ENCODE measurements around the gene FXYD4.

The FXYD4 gene

GRCh38 chr10:43374194-43374593 lies 2.8 kb downstream of the FXYD4 start:
- no peak for DNase-seq (ENCODE audit: low read depth)
- TF ChIP-seq CTCF (conservative IDR thresholded peaks at IDR 0.05; ENCODE audit: control insufficient read depth, insufficient read depth, low read depth, low read length): no peak
- H3K4me3 ChIP-seq (ENCODE audit: control insufficient read depth, low read depth, low read length): no peak overlapping the region

- DNase-seq (ENCODE audit: low read depth): no peak
- no peak for TF ChIP-seq CTCF (conservative IDR thresholded peaks at IDR 0.05; ENCODE audit: control insufficient read depth, insufficient read depth, low read depth, low read length)
- no peak overlapping the region for H3K4me3 ChIP-seq (ENCODE audit: control insufficient read depth, low read depth, low read length)
Measured at GRCh38 chr10:43375401-43376020, 4.1 kb downstream of the FXYD4 start.

GRCh38 chr10:43376046-43376635 lies 4.7 kb downstream of the FXYD4 start:
- no peak for DNase-seq (ENCODE audit: low read depth)
- TF ChIP-seq CTCF (conservative IDR thresholded peaks at IDR 0.05; ENCODE audit: control insufficient read depth, insufficient read depth, low read depth, low read length): no peak

GRCh38 chr10:43376828-43377423 lies 5.5 kb downstream of the FXYD4 start:
- no peak overlapping the region for H3K4me3 ChIP-seq (ENCODE audit: control insufficient read depth, low read depth, low read length)
- TF ChIP-seq CTCF (conservative IDR thresholded peaks at IDR 0.05; ENCODE audit: control insufficient read depth, insufficient read depth, low read depth, low read length): no peak
- no peak for DNase-seq (ENCODE audit: low read depth)

More at GRCh38 chr10:43376046-43376635, 4.7 kb downstream of the FXYD4 start:
- H3K4me3 ChIP-seq (ENCODE audit: control insufficient read depth, low read depth, low read length): no peak overlapping the region

- no peak for TF ChIP-seq CTCF (conservative IDR thresholded peaks at IDR 0.05; ENCODE audit: control insufficient read depth, insufficient read depth, low read depth, low read length)
- no peak for DNase-seq (ENCODE audit: low read depth)
Measured at GRCh38 chr10:43377424-43377883, 6.0 kb downstream of the FXYD4 start.

GRCh38 chr10:43380610-43381222 lies 9.3 kb downstream of the FXYD4 start:
- DNase-seq (ENCODE audit: low read depth): peak; percentile 15
- peak; percentile 30 for TF ChIP-seq CTCF (conservative IDR thresholded peaks at IDR 0.05; ENCODE audit: control insufficient read depth, insufficient read depth, low read depth, low read length)
- H3K4me3 ChIP-seq (ENCODE audit: control insufficient read depth, low read depth, low read length): no peak overlapping the region

More at GRCh38 chr10:43377424-43377883, 6.0 kb downstream of the FXYD4 start:
- H3K4me3 ChIP-seq (ENCODE audit: control insufficient read depth, low read depth, low read length): no peak overlapping the region
